OCI-LY7 (cell line): Measurements from ENCODE around the gene LCOR. TPM values are rescaled to one million over a fixed set of nuclear protein-coding genes. Genes with fewer than 3 reads are reported as not detected.
A peak's percentile ranks its signal among the peaks of the same experiment; 100 is the strongest.

Source experiments
- BruUV-seq: library from RNA; stranded (reverse); fragments of 400-500 nt; replicated peaks from 2 replicates; lab custom pipeline; 2021; lab: Mats Ljungman, UMichigan
- CTCF ChIA-PET: fragments of 300-600 bp; sonication (Branson Sonifier 250); formaldehyde crosslinking; loops from one replicate; lab custom pipeline; 2022; ENCODE audit warnings: antibody characterized with exemption; ENCODE audit not compliant: unreplicated experiment; lab: Charles Lee
- POLR2A ChIA-PET: fragments of 300-600 bp; sonication (Branson Sonifier 250); formaldehyde crosslinking; loops from one replicate; lab custom pipeline; 2022; ENCODE audit warnings: antibody characterized with exemption; lab: Charles Lee
- DNase-seq: peaks from one replicate; pipeline ENCODE4 v3.0.0-alpha.2; 2015; ENCODE audit warnings: low spot score
- H2AFZ ChIP-seq: fragments of 200-600 bp; sonication (generic), shearing (Covaris generic); 2 replicates; pipeline ENCODE4 v1.6.1; 2014; ENCODE audit warnings: mild to moderate bottlenecking, antibody characterized with exemption, low read length, moderate library complexity
- H3K27ac ChIP-seq: fragments of 200-600 bp; sonication (generic); 2 replicates; pipeline ENCODE4 v1.5.1; 2014; ENCODE audit warnings: mixed run types, low read depth, mild to moderate bottlenecking, moderate library complexity, low read length, inconsistent platforms; ENCODE audit not compliant: poor library complexity, severe bottlenecking
- H3K36me3 ChIP-seq: fragments of 200-600 bp; sonication (generic); 2 replicates; pipeline ENCODE4 v1.6.1; 2014; ENCODE audit warnings: mild to moderate bottlenecking, antibody characterized with exemption, low read length, moderate library complexity, mixed read lengths; ENCODE audit not compliant: insufficient read depth
- H3K4me1 ChIP-seq: fragments of 200-600 bp; sonication (generic); 2 replicates; pipeline ENCODE4 v1.5.1; 2014; ENCODE audit warnings: mild to moderate bottlenecking, low read length; ENCODE audit not compliant: insufficient read depth, poor library complexity, severe bottlenecking
- H3K4me2 ChIP-seq: fragments of 200-600 bp; sonication (generic); 2 replicates; pipeline ENCODE4 v1.6.1; 2014; ENCODE audit warnings: mild to moderate bottlenecking, low read length
- H3K4me3 ChIP-seq: fragments of 200-600 bp; sonication (generic); 2 replicates; pipeline ENCODE4 v1.5.1; 2014; ENCODE audit warnings: mild to moderate bottlenecking, low read depth, low read length; ENCODE audit not compliant: poor library complexity, severe bottlenecking
- H3K79me2 ChIP-seq: fragments of 200-600 bp; sonication (generic); 2 replicates; pipeline ENCODE4 v1.6.1; 2016; ENCODE audit warnings: low read depth, mild to moderate bottlenecking, low read length, moderate library complexity, mixed read lengths; ENCODE audit not compliant: insufficient read depth
- H3K9me2 ChIP-seq: fragments of 200-600 bp; sonication (generic); 2 replicates; pipeline ENCODE4 v1.6.1; 2016; ENCODE audit warnings: mild to moderate bottlenecking, low read length, mixed read lengths; ENCODE audit not compliant: insufficient read depth
- H3K9me3 ChIP-seq: fragments of 200-600 bp; sonication (generic); 2 replicates; pipeline ENCODE4 v1.6.1; 2014; ENCODE audit warnings: mild to moderate bottlenecking, mixed run types, low read length, mixed read lengths
- H4K20me1 ChIP-seq: fragments of 200-600 bp; sonication (generic); 2 replicates; pipeline ENCODE4 v1.6.1; 2014; ENCODE audit warnings: mild to moderate bottlenecking, antibody characterized with exemption, low read length, moderate library complexity, mixed read lengths; ENCODE audit not compliant: insufficient read depth
- CTCF ChIP-seq: fragments of 200-600 bp; sonication (generic); conservative IDR thresholded peaks from 2 replicates; pipeline ENCODE4 v1.5.1; 2014; ENCODE audit warnings: mild to moderate bottlenecking, antibody characterized with exemption, low read length, moderate library complexity, mixed read lengths
- EZH2phosphoT487 ChIP-seq: fragments of 200-600 bp; sonication (generic); IDR thresholded peaks from 2 replicates; pipeline ENCODE4 v1.6.1; 2018; ENCODE audit warnings: low read depth, borderline replicate concordance, mild to moderate bottlenecking, mixed run types, antibody characterized with exemption, low read length, moderate library complexity, mixed read lengths
- intact Hi-C: fragments of 100-400 bp; cut with micrococcal nuclease; formaldehyde crosslinking; loops from one replicate; pipeline ENCODE4 v1.10.0; 2022; ENCODE audit not compliant: unreplicated experiment
- total RNA-seq, 2 experiments: library from RNA; depleted of rRNA in 1 of 2; stranded (reverse); fragments of >200 nt in 1 of 2; shearing (Covaris generic) in 1 of 2; gene quantifications; 2 replicates each; pipeline ENCODE4 v1.2.3, GENCODE V29; 2014 to 2022

LCOR gene
- total RNA-seq, 2 experiments from 2014 or later, result 17.1 to 58.4 TPM

DNA sequence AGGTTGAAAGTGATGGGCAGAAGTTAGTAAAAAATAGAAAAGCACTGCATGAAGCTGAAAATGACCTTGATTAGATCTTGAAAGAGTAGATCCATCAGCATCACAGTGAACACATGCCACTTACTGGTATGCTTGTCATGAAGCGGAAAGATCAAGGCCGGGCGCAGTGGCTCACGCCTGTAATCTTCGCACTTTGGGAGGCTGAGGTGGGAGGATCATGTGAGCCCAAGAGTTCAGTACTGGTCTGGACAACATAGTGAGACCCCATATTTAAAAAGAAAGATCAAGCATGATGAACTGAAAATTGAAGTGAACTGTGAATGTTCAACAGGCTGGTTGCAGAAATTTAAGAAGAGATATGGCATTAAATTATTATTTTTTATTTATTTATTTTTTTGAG is 18.0 kb downstream of the LCOR start:
- intact Hi-C loops, result no loop called here
- TF ChIP-seq CTCF (no peak), EZH2phosphoT487 (no peak)
- CTCF ChIA-PET, result no interaction called here
- no peaks in the 10 kb centered on the region for H3K9me2 ChIP-seq
- H3K4me1 ChIP-seq, result no peaks in the 10 kb centered on the region
- POLR2A ChIA-PET, result interaction anchor here (0.9 kb wide), 1 partner anchor 13 kb away, joined by 4 read pairs; no protein-coding TSS in a partner anchor
- H3K27ac ChIP-seq, result no peak overlapping the region
- H4K20me1 ChIP-seq, result peaks cover 10% of the 10 kb centered on the region
- no peak overlapping the region for H2AFZ ChIP-seq
- peaks cover 44% of the 10 kb centered on the region for H3K36me3 ChIP-seq
- 0 out of 2 replicates have a peak, but pooled peaks cover 7% of the 10 kb centered on the region for H3K9me3 ChIP-seq
- no peak overlapping the region for H3K4me2 ChIP-seq
- BruUV-seq, result TSS peak; percentile 5
- no peak for DNase-seq
- H3K79me2 ChIP-seq, result peaks cover 99% of the 10 kb centered on the region
- H3K4me3 ChIP-seq, result no peak overlapping the region

GRCh38 chr10:96850825-96851224 is 18.7 kb downstream of the LCOR start:
- CTCF ChIA-PET, result no interaction called here

More at GRCh38 chr10:96850825-96851224, 18.7 kb downstream of the LCOR start:
- POLR2A ChIA-PET, result interaction anchor here (0.9 kb wide), 1 partner anchor 14 kb away, joined by 4 read pairs; no protein-coding TSS in a partner anchor
- peaks cover 44% of the 10 kb centered on the region for H3K36me3 ChIP-seq
- 0 out of 2 replicates have a peak, but pooled peaks cover 7% of the 10 kb centered on the region for H3K9me3 ChIP-seq
- TF ChIP-seq CTCF, result no peak
- TF ChIP-seq EZH2phosphoT487, result no peak
- no peak overlapping the region for H3K4me3 ChIP-seq
- no peak for DNase-seq
- intact Hi-C loops, result no loop called here
- no peak overlapping the region for H3K27ac ChIP-seq
- no peak overlapping the region for H3K4me2 ChIP-seq
- no peaks in the 10 kb centered on the region for H3K4me1 ChIP-seq
- H4K20me1 ChIP-seq, result peaks cover 10% of the 10 kb centered on the region
- BruUV-seq, result no TSS peak
- no peak overlapping the region for H2AFZ ChIP-seq
- no peaks in the 10 kb centered on the region for H3K9me2 ChIP-seq
- H3K79me2 ChIP-seq, result peaks cover 95% of the 10 kb centered on the region
